Measurements from ENCODE around the gene PLS3. TPM values are rescaled to one million over a fixed set of nuclear protein-coding genes. Genes with fewer than 3 reads are reported as not detected.

Gene PLS3
- total RNA-seq, 1 donor, result 358 TPM

DNA sequence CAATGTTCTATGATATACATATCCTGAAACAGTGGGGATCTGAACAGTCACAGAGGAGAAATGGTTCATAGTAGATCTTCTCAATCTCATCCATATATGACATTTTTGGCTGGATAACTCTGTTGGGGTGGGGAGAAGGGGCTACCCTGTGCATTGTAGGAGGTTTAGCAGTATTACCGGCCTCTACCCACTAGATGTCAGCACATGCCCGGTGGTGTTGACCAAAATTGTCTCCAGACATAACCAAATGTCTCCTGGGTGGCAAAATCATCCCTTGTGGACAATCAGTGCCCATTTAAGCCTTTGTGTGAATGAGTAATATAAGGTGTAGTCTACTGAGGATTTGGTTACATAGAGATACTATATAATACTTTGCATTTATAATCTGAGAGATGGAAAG is 89.9 kb downstream of the PLS3 start:
- Histone ChIP-seq H3K36me3 (ENCODE audit: insufficient read depth, low read length) (peaks cover 23% of the 10 kb centered on the region), H3K9me3 (ENCODE audit: low read depth, low read length) (no peaks in the 10 kb centered on the region), H3K27ac (ENCODE audit: low read depth, low read length) (no peak overlapping the region), H3K4me3 (ENCODE audit: insufficient read depth, low read length) (no peak overlapping the region), H3K4me1 (ENCODE audit: insufficient read depth, low read length) (peaks cover 14% of the 10 kb centered on the region), H3K27me3 (ENCODE audit: insufficient read depth, low read length) (peaks cover 10% of the 10 kb centered on the region), H2AFZ (ENCODE audit: low read length) (no peak overlapping the region), H3K79me2 (ENCODE audit: insufficient read depth, low read length) (no peaks in the 10 kb centered on the region), H4K20me1 (ENCODE audit: insufficient read depth, low read length) (peaks cover 3% of the 10 kb centered on the region), H3K4me2 (ENCODE audit: insufficient read depth, low read length) (no peak overlapping the region)
- no peak for DNase-seq (ENCODE audit: insufficient read length, low spot score, missing footprints)
- TF ChIP-seq, protein P1, sequence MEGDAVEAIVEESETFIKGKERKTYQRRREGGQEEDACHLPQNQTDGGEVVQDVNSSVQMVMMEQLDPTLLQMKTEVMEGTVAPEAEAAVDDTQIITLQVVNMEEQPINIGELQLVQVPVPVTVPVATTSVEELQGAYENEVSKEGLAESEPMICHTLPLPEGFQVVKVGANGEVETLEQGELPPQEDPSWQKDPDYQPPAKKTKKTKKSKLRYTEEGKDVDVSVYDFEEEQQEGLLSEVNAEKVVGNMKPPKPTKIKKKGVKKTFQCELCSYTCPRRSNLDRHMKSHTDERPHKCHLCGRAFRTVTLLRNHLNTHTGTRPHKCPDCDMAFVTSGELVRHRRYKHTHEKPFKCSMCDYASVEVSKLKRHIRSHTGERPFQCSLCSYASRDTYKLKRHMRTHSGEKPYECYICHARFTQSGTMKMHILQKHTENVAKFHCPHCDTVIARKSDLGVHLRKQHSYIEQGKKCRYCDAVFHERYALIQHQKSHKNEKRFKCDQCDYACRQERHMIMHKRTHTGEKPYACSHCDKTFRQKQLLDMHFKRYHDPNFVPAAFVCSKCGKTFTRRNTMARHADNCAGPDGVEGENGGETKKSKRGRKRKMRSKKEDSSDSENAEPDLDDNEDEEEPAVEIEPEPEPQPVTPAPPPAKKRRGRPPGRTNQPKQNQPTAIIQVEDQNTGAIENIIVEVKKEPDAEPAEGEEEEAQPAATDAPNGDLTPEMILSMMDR (IDR thresholded peaks at IDR 0.05; ENCODE audit: extremely low read depth, low read depth, low read length), result peak; percentile 74

GRCh38 chrX:115652221-115652620 is 91.2 kb downstream of the PLS3 start:
- TF ChIP-seq, protein P1 (IDR thresholded peaks at IDR 0.05; ENCODE audit: extremely low read depth, low read depth, low read length), result no peak
- DNase-seq (ENCODE audit: insufficient read length, low spot score, missing footprints), result no peak
- Histone ChIP-seq H4K20me1 (ENCODE audit: insufficient read depth, low read length) (peaks cover 3% of the 10 kb centered on the region), H3K27me3 (ENCODE audit: insufficient read depth, low read length) (peaks cover 8% of the 10 kb centered on the region), H3K27ac (ENCODE audit: low read depth, low read length) (no peak overlapping the region), H2AFZ (ENCODE audit: low read length) (no peak overlapping the region), H3K36me3 (ENCODE audit: insufficient read depth, low read length) (peaks cover 14% of the 10 kb centered on the region), H3K4me1 (ENCODE audit: insufficient read depth, low read length) (peaks cover 14% of the 10 kb centered on the region), H3K9me3 (ENCODE audit: low read depth, low read length) (no peaks in the 10 kb centered on the region), H3K4me3 (ENCODE audit: insufficient read depth, low read length) (no peak overlapping the region), H3K4me2 (ENCODE audit: insufficient read depth, low read length) (no peak overlapping the region), H3K79me2 (ENCODE audit: insufficient read depth, low read length) (no peaks in the 10 kb centered on the region)

- Histone ChIP-seq H3K4me1 (ENCODE audit: insufficient read depth, low read length) (no peaks in the 10 kb centered on the region), H3K9me3 (ENCODE audit: low read depth, low read length) (no peaks in the 10 kb centered on the region), H3K27me3 (ENCODE audit: insufficient read depth, low read length) (no peaks in the 10 kb centered on the region), H3K4me3 (ENCODE audit: insufficient read depth, low read length) (no peak overlapping the region), H4K20me1 (ENCODE audit: insufficient read depth, low read length) (no peaks in the 10 kb centered on the region), H3K4me2 (ENCODE audit: insufficient read depth, low read length) (no peak overlapping the region), H3K36me3 (ENCODE audit: insufficient read depth, low read length) (no peaks in the 10 kb centered on the region), H3K27ac (ENCODE audit: low read depth, low read length) (no peak overlapping the region), H2AFZ (ENCODE audit: low read length) (no peak overlapping the region), H3K79me2 (ENCODE audit: insufficient read depth, low read length) (no peaks in the 10 kb centered on the region)
- DNase-seq (ENCODE audit: insufficient read length, low spot score, missing footprints), result peak; percentile 38
- TF ChIP-seq, protein P1 (IDR thresholded peaks at IDR 0.05; ENCODE audit: extremely low read depth, low read depth, low read length), result no peak
These were observed 104.1 kb downstream of the PLS3 start for GRCh38 chrX:115665122-115665521.

GRCh38 chrX:115679460-115679859 is 118.5 kb downstream of the PLS3 start:
- H3K36me3 ChIP-seq (ENCODE audit: insufficient read depth, low read length), result no peaks in the 10 kb centered on the region
- TF ChIP-seq, protein P1 (IDR thresholded peaks at IDR 0.05; ENCODE audit: extremely low read depth, low read depth, low read length), result peak; percentile 57
- H4K20me1 ChIP-seq (ENCODE audit: insufficient read depth, low read length), result no peaks in the 10 kb centered on the region
- H2AFZ ChIP-seq (ENCODE audit: low read length), result peak overlapping the region; percentile 18
- no peaks in the 10 kb centered on the region for H3K9me3 ChIP-seq (ENCODE audit: low read depth, low read length)
- peak; percentile 77 for DNase-seq (ENCODE audit: insufficient read length, low spot score, missing footprints)
- no peaks in the 10 kb centered on the region for H3K79me2 ChIP-seq (ENCODE audit: insufficient read depth, low read length)
- no peak overlapping the region for H3K4me3 ChIP-seq (ENCODE audit: insufficient read depth, low read length)
- H3K27ac ChIP-seq (ENCODE audit: low read depth, low read length), result no peak overlapping the region
- H3K4me1 ChIP-seq (ENCODE audit: insufficient read depth, low read length), result no peaks in the 10 kb centered on the region
- peak overlapping the region; percentile 52 for H3K4me2 ChIP-seq (ENCODE audit: insufficient read depth, low read length)
- H3K27me3 ChIP-seq (ENCODE audit: insufficient read depth, low read length), result peaks cover 9% of the 10 kb centered on the region

Measured in osteoblast (primary cell).